Liver (tissue), 9 donors: ENCODE results near the gene SORCS2. TPM values are rescaled to one million over a fixed set of nuclear protein-coding genes. Genes with fewer than 3 reads are reported as not detected.

Experiments
- DNase-seq: peaks from one replicate; pipeline ENCODE4 v3.0.0-alpha.2; 2017; ENCODE audit warnings: low spot score
- H3K27ac ChIP-seq, 2 donors: one replicate each; pipeline ENCODE4 v1.7.0; 2013; ENCODE audit warnings: inconsistent platforms in 2 of 2, low read length in 2 of 2, control low read depth in 1 of 2, low read depth in 1 of 2, mild to moderate bottlenecking in 1 of 2
- H3K27me3 ChIP-seq, 4 donors: one replicate each; pipeline versions ENCODE4 v1.6.1 to v1.7.0; 2013; ENCODE audit warnings: low read length in 3 of 4, inconsistent platforms in 1 of 4, mild to moderate bottlenecking in 1 of 4, moderate library complexity in 1 of 4; ENCODE audit not compliant: control insufficient read depth in 4 of 4, insufficient read depth in 4 of 4
- H3K36me3 ChIP-seq, 4 donors: one replicate each; pipeline versions ENCODE4 v1.6.1 to v1.7.0; 2013; ENCODE audit warnings: low read length in 3 of 4, mild to moderate bottlenecking in 3 of 4, low read depth in 1 of 4, moderate library complexity in 1 of 4; ENCODE audit not compliant: control insufficient read depth in 4 of 4, insufficient read depth in 3 of 4
- H3K4me1 ChIP-seq, 4 donors: one replicate each; pipeline versions ENCODE4 v1.6.1 to v1.7.0; 2013; ENCODE audit warnings: low read length in 3 of 4, mild to moderate bottlenecking in 3 of 4, moderate library complexity in 1 of 4; ENCODE audit not compliant: control insufficient read depth in 4 of 4, insufficient read depth in 4 of 4
- H3K4me3 ChIP-seq, 3 donors: one replicate each; pipeline versions ENCODE4 v1.6.1 to v1.7.0; 2013; ENCODE audit warnings: low read length in 3 of 3, control low read depth in 1 of 3, low read depth in 1 of 3, mild to moderate bottlenecking in 1 of 3
- H3K9ac ChIP-seq, 2 donors: one replicate each; pipeline ENCODE4 v1.7.0; 2013; ENCODE audit warnings: low read length in 2 of 2, mild to moderate bottlenecking in 2 of 2, moderate library complexity in 2 of 2, control low read depth in 1 of 2, low read depth in 1 of 2
- H3K9me3 ChIP-seq, 4 donors: one replicate each; pipeline versions ENCODE4 v1.6.1 to v1.7.0; 2013; ENCODE audit warnings: low read length in 3 of 4; ENCODE audit not compliant: control insufficient read depth in 4 of 4
- ATF3 ChIP-seq: IDR thresholded peaks from 2 replicates; pipeline ENCODE4 v1.6.1; 2016; ENCODE audit warnings: antibody characterized with exemption
- EGR1 ChIP-seq, 2 donors: IDR thresholded peaks; 2 replicates each; pipeline ENCODE4 v1.6.1; 2016 to 2018; ENCODE audit warnings: antibody characterized with exemption in 2 of 2, low read depth in 2 of 2
- FOXA1 ChIP-seq: IDR thresholded peaks from 2 replicates; pipeline ENCODE4 v1.6.1; 2016; ENCODE audit warnings: antibody characterized with exemption
- FOXA2 ChIP-seq: IDR thresholded peaks from 2 replicates; pipeline ENCODE4 v1.6.1; 2016; ENCODE audit warnings: antibody characterized with exemption
- GABPA ChIP-seq, 2 donors: IDR thresholded peaks in 1 of 2; conservative IDR thresholded peaks in 1 of 2; 2 replicates each; pipeline ENCODE4 v1.6.1; 2016; ENCODE audit warnings: antibody characterized with exemption in 2 of 2, mild to moderate bottlenecking in 1 of 2, moderate library complexity in 1 of 2
- HNF4A ChIP-seq, 2 donors: conservative IDR thresholded peaks; 2 replicates each; pipeline ENCODE4 v1.6.1; 2016; ENCODE audit warnings: antibody characterized with exemption in 2 of 2, mild to moderate bottlenecking in 2 of 2
- HNF4G ChIP-seq: IDR thresholded peaks from 2 replicates; pipeline ENCODE4 v1.6.1; 2016; ENCODE audit warnings: antibody characterized with exemption
- JUND ChIP-seq, 2 donors: IDR thresholded peaks; 2 replicates each; pipeline ENCODE4 v1.6.1; 2016; ENCODE audit warnings: antibody characterized with exemption in 2 of 2
- MAX ChIP-seq: IDR thresholded peaks from 2 replicates; pipeline ENCODE4 v1.6.1; 2016; ENCODE audit warnings: antibody characterized with exemption
- NR2F2 ChIP-seq: IDR thresholded peaks from 2 replicates; pipeline ENCODE4 v1.6.1; 2016; ENCODE audit warnings: antibody characterized with exemption
- RAD21 ChIP-seq, 2 donors: IDR thresholded peaks; 2 replicates each; pipeline ENCODE4 v1.6.1; 2016; ENCODE audit warnings: antibody characterized with exemption in 2 of 2, mild to moderate bottlenecking in 2 of 2
- REST ChIP-seq: IDR thresholded peaks from 2 replicates; pipeline ENCODE4 v1.6.1; 2016; ENCODE audit warnings: antibody characterized with exemption, mild to moderate bottlenecking
- RXRA ChIP-seq, 2 donors: IDR thresholded peaks; 2 replicates each; pipeline ENCODE4 v1.6.1; 2017 to 2018; ENCODE audit warnings: antibody characterized with exemption in 2 of 2, mild to moderate bottlenecking in 1 of 2
- SP1 ChIP-seq: IDR thresholded peaks from 2 replicates; pipeline ENCODE4 v1.6.1; 2018; ENCODE audit warnings: antibody characterized with exemption, mild to moderate bottlenecking
- TAF1 ChIP-seq: conservative IDR thresholded peaks from 2 replicates; pipeline ENCODE4 v1.6.1; 2016; ENCODE audit warnings: antibody characterized with exemption, mild to moderate bottlenecking
- YY1 ChIP-seq: IDR thresholded peaks from 2 replicates; pipeline ENCODE4 v1.6.1; 2016; ENCODE audit warnings: antibody characterized with exemption, mild to moderate bottlenecking
- ZBTB33 ChIP-seq: IDR thresholded peaks from 2 replicates; pipeline ENCODE4 v1.6.1; 2016; ENCODE audit warnings: antibody characterized with exemption
- WGBS: extraction: QIAGEN DNeasy Blood & Tissue Kit; methylation state at CpG from one replicate; pipeline ENCODE4 v1.1.7; 2013; 5-methylcytosine and 5-hydroxymethylcytosine counted together
- polyA plus RNA-seq, 2 donors: library from polyadenylated mRNA; stranded (reverse) in 1 of 2; unstranded in 1 of 2; fragments of 200-250 nt in 1 of 2; fragments of >200 nt in 1 of 2; fragmentation: Nextera tagmentation in 1 of 2; extraction: Ambion mirVana in 1 of 2; gene quantifications; one replicate each; pipeline versions ENCODE4 v1.2.1 to v1.2.3, GENCODE V29; 2013 to 2015
- total RNA-seq, 2 donors: library from RNA; depleted of rRNA; stranded (reverse); fragments of >200 nt; gene quantifications; one replicate each; pipeline ENCODE4 v1.2.3, GENCODE V29; 2014
- donor health status: healthy.
- donor health status: healthy.
- donor health status: healthy.
- donor health status: healthy.
- donor health status: healthy.

Gene SORCS2
- total and polyA plus RNA-seq, 4 donors: 0.10 to 1.4 (median 0.92) TPM

- no peak for TF ChIP-seq TAF1
- TF ChIP-seq JUND (IDR thresholded peaks at IDR 0.05): no peak
- TF ChIP-seq REST: no peak
- no peak for TF ChIP-seq FOXA2
- no peak for TF ChIP-seq YY1
- no peak for TF ChIP-seq GABPA (IDR thresholded peaks at IDR 0.05 in 1 of 2, conservative IDR thresholded peaks at IDR 0.05 in 1 of 2)
- no peak for TF ChIP-seq RAD21 (IDR thresholded peaks at IDR 0.05)
- TF ChIP-seq HNF4G: no peak
- TF ChIP-seq ATF3: no peak
- H3K4me3 ChIP-seq: no peak overlapping the region
- no peaks in the 10 kb centered on the region for H3K9me3 ChIP-seq
- WGBS: 88% methylated on average over 11 of the region's 11 CpGs
- no peak for DNase-seq
- H3K27ac ChIP-seq: no peak overlapping the region
- no peak overlapping the region for H3K9ac ChIP-seq
- no peaks in the 10 kb centered on the region for H3K36me3 ChIP-seq
- no peaks in the 10 kb centered on the region for H3K27me3 ChIP-seq
- H3K4me1 ChIP-seq: no peaks in the 10 kb centered on the region
Observed at GRCh38 chr4:7766086-7766485, 573.7 kb downstream of the SORCS2 start.

- Histone ChIP-seq H3K4me1 (no peaks in the 10 kb centered on the region), H3K9ac (no peak overlapping the region), H3K9me3 (no peaks in the 10 kb centered on the region), H3K36me3 (no peaks in the 10 kb centered on the region), H3K4me3 (no peak overlapping the region), H3K27ac (no peak overlapping the region), H3K27me3 (no peaks in the 10 kb centered on the region)
- WGBS: 89% methylated on average over 23 of the region's 23 CpGs
- no peak for DNase-seq
- TF ChIP-seq RXRA (IDR thresholded peaks at IDR 0.05): no peak
- no peak for TF ChIP-seq NR2F2
- TF ChIP-seq MAX: no peak
Observed at GRCh38 chr4:7766661-7767345, 574.5 kb downstream of the SORCS2 start.

- H3K36me3 ChIP-seq: no peaks in the 10 kb centered on the region
- no peak overlapping the region for H3K4me3 ChIP-seq
- DNase-seq: no peak
- H3K27ac ChIP-seq: no peak overlapping the region
- H3K9ac ChIP-seq: no peak overlapping the region
- H3K9me3 ChIP-seq: no peaks in the 10 kb centered on the region
- 87% methylated on average over 9 of the region's 9 CpGs for WGBS
- H3K27me3 ChIP-seq: no peaks in the 10 kb centered on the region
- H3K4me1 ChIP-seq: no peaks in the 10 kb centered on the region
- TF ChIP-seq NR2F2 (no peak), FOXA1 (no peak), GABPA (IDR thresholded peaks at IDR 0.05 in 1 of 2, conservative IDR thresholded peaks at IDR 0.05 in 1 of 2) (no peak), EGR1 (IDR thresholded peaks at IDR 0.05; ENCODE audit: low read depth in 2 of 2) (no peak), TAF1 (no peak), ATF3 (no peak), FOXA2 (no peak), HNF4A (conservative IDR thresholded peaks at IDR 0.05) (no peak), MAX (no peak), JUND (IDR thresholded peaks at IDR 0.05) (no peak), ZBTB33 (no peak), RXRA (IDR thresholded peaks at IDR 0.05) (no peak), SP1 (no peak), HNF4G (no peak), REST (no peak), RAD21 (IDR thresholded peaks at IDR 0.05) (no peak)
Observed at GRCh38 chr4:7767526-7767925, 575.2 kb downstream of the SORCS2 start.
